ENCODE results near the gene SAMD9.

DNA sequence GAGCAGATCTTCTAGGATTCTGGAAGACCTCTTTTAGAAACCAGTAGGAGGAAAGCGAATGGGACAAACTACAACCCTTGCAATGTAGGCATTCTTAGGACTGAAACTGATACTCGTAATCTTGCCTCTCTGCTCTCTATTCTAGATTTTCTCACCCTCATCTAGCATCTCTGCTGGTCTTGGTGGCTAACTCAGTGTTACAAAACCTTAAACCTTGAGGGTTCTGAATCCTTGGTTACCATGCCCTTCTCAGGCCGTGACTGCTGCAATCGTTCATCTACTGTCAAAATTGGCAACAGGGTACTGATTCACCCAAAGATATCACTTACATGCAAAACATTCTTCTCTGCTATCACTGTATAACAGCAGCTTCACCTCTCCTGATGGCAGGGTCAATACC lies 55.2 kb downstream of the SAMD9 start:
- TF ChIP-seq, protein P1, sequence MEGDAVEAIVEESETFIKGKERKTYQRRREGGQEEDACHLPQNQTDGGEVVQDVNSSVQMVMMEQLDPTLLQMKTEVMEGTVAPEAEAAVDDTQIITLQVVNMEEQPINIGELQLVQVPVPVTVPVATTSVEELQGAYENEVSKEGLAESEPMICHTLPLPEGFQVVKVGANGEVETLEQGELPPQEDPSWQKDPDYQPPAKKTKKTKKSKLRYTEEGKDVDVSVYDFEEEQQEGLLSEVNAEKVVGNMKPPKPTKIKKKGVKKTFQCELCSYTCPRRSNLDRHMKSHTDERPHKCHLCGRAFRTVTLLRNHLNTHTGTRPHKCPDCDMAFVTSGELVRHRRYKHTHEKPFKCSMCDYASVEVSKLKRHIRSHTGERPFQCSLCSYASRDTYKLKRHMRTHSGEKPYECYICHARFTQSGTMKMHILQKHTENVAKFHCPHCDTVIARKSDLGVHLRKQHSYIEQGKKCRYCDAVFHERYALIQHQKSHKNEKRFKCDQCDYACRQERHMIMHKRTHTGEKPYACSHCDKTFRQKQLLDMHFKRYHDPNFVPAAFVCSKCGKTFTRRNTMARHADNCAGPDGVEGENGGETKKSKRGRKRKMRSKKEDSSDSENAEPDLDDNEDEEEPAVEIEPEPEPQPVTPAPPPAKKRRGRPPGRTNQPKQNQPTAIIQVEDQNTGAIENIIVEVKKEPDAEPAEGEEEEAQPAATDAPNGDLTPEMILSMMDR (IDR thresholded peaks at IDR 0.05 in 8 of 11, conservative IDR thresholded peaks at IDR 0.05 in 3 of 11): no peak
- TF ChIP-seq POLR2AphosphoS5 (IDR thresholded peaks at IDR 0.05): no peak

Measured in spleen (tissue), 7 donors.